HG03558 (cell line): ENCODE measurements around the gene MAML3.

Experiments
- ATAC-seq: cut with Tn5 transposase; IDR thresholded peaks from one replicate; pipeline ENCODE4 v1.9.1; 2021; ENCODE audit warnings: moderate number of reproducible peaks; ENCODE audit not compliant: unreplicated experiment; ENCODE audit errors: extremely low read depth

Gene MAML3

GRCh38 chr4:140106289-140106844 is 47.6 kb downstream of the MAML3 start:
- no peak for ATAC-seq

- no peak for ATAC-seq
Observed at GRCh38 chr4:140105436-140105835, 48.5 kb downstream of the MAML3 start.

- peak; percentile 84 for ATAC-seq
Observed at GRCh38 chr4:140103676-140104075, 50.3 kb downstream of the MAML3 start.

- no peak for ATAC-seq
Observed at GRCh38 chr4:140102421-140102820, 51.6 kb downstream of the MAML3 start.

GRCh38 chr4:140100771-140101170 is 53.2 kb downstream of the MAML3 start:
- ATAC-seq = no peak

- ATAC-seq = no peak
Observed at GRCh38 chr4:140099983-140100382, 54.0 kb downstream of the MAML3 start.

- no peak for ATAC-seq
Observed at GRCh38 chr4:140098455-140099160, 55.4 kb downstream of the MAML3 start.

- no peak for ATAC-seq
Observed at GRCh38 chr4:140097572-140097971, 56.4 kb downstream of the MAML3 start.

GRCh38 chr4:140096921-140097320 is 57.1 kb downstream of the MAML3 start:
- ATAC-seq = no peak

GRCh38 chr4:140096483-140096861 is 57.5 kb downstream of the MAML3 start:
- no peak for ATAC-seq

- no peak for ATAC-seq
Observed at GRCh38 chr4:140095694-140096482, 58.1 kb downstream of the MAML3 start.

- ATAC-seq = no peak
Observed at GRCh38 chr4:140094438-140095420, 59.3 kb downstream of the MAML3 start.

GRCh38 chr4:140092094-140092851 is 61.7 kb downstream of the MAML3 start:
- ATAC-seq = no peak

- no peak for ATAC-seq
Observed at GRCh38 chr4:140091305-140091704, 62.7 kb downstream of the MAML3 start.

GRCh38 chr4:140090215-140090731 is 63.7 kb downstream of the MAML3 start:
- ATAC-seq = no peak

GRCh38 chr4:140089216-140089615 is 64.8 kb downstream of the MAML3 start:
- no peak for ATAC-seq

GRCh38 chr4:140088323-140088967 is 65.5 kb downstream of the MAML3 start:
- no peak for ATAC-seq

- no peak for ATAC-seq
Observed at GRCh38 chr4:140085881-140086280, 68.1 kb downstream of the MAML3 start.

GRCh38 chr4:140085062-140085622 is 68.8 kb downstream of the MAML3 start:
- no peak for ATAC-seq
